T-helper 2 cell treated with Interferon-gamma antibody and Interleukin-4, amounts not matched to agents 5 μg/mL and 100 μg/mL, for 36 hours (primary cell): Measurements from ENCODE around the gene PTPRN2.

Source experiments
- DNase-seq: peaks from one replicate; pipeline ENCODE4 v3.0.0; 2021; ENCODE audit warnings: low spot score
- H3K27ac Mint-ChIP-seq: one replicate; pipeline ENCODE4 v1.8.0; 2021; ENCODE audit warnings: mild to moderate bottlenecking, mixed read lengths
- H3K27me3 Mint-ChIP-seq: one replicate; pipeline ENCODE4 v1.8.0; 2021; ENCODE audit warnings: low read depth, mixed read lengths
- H3K36me3 Mint-ChIP-seq: one replicate; pipeline ENCODE4 v1.8.0; 2021; ENCODE audit warnings: low read depth, mixed read lengths
- H3K4me1 Mint-ChIP-seq: one replicate; pipeline ENCODE4 v1.8.0; 2021; ENCODE audit warnings: low read depth, mixed read lengths
- H3K4me3 Mint-ChIP-seq: one replicate; pipeline ENCODE4 v1.8.0; 2022; ENCODE audit warnings: mild to moderate bottlenecking, moderate library complexity, mixed read lengths
- H3K9me3 Mint-ChIP-seq: one replicate; pipeline ENCODE4 v1.8.0; 2021; ENCODE audit warnings: mixed read lengths

The PTPRN2 gene

DNA sequence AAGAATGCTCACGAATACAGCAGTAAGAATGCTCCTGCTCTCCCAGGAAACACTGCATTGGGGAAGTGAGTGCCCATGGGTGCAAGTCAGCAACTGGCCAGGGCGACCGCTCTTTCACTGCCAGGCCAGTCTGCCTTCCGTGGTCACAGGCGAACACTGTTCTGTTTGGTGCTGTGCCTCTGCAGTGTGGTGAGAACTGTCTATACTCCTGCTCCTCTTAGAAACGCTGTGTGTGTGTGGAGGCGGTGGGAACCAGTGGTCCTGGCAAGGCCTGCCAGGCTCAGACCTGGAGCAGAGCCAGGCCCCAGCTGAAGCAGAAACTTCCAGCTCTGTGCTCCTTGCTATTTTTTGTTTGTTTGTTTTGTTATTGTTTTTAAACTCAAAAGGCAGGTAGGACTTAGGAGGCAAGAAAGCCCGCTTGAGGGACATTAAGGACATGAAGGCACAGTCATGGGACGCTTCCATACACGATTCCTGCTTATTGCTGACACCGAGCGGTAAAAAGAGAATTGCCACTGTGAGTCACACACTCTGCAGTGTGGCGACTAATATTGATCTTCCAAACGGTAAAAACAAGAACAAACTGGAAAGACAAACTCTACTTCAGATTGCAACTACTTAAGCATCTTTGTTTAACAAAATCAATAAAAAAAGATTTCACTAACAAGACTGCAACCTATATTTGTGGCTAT is 820.0 kb downstream of the PTPRN2 start:
- no peak overlapping the region for H3K27ac Mint-ChIP-seq

DNA sequence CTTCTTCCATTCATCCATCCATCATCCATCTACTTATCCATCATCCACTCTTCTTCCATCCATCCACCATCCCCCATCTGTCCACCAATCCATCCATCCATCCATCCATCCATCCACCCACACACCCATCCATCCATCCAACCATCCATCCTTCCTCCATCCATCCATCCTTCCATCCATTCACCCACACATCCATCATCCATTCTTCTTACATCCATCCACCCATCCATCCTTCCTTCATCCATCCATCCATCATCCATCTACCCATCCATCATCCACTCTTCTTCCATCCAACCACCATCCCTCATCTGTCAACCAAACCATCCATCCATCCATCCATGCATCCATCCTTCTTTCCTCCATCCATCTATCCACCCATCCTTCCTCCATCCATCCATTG is 821.5 kb downstream of the PTPRN2 start:
- no peaks in the 10 kb centered on the region for H3K36me3 Mint-ChIP-seq
- H3K4me3 Mint-ChIP-seq, result no peak overlapping the region
- DNase-seq, result no peak
- no peaks in the 10 kb centered on the region for H3K27me3 Mint-ChIP-seq
- no peak overlapping the region for H3K27ac Mint-ChIP-seq
- H3K9me3 Mint-ChIP-seq, result peaks cover 22% of the 10 kb centered on the region
- no peaks in the 10 kb centered on the region for H3K4me1 Mint-ChIP-seq

More for the DNA sequence above, 820.0 kb downstream of the PTPRN2 start:
- Mint-ChIP-seq H3K4me3 (no peak overlapping the region), H3K36me3 (no peaks in the 10 kb centered on the region), H3K4me1 (no peaks in the 10 kb centered on the region), H3K9me3 (peaks cover 30% of the 10 kb centered on the region), H3K27me3 (no peaks in the 10 kb centered on the region)
- no peak for DNase-seq

DNA sequence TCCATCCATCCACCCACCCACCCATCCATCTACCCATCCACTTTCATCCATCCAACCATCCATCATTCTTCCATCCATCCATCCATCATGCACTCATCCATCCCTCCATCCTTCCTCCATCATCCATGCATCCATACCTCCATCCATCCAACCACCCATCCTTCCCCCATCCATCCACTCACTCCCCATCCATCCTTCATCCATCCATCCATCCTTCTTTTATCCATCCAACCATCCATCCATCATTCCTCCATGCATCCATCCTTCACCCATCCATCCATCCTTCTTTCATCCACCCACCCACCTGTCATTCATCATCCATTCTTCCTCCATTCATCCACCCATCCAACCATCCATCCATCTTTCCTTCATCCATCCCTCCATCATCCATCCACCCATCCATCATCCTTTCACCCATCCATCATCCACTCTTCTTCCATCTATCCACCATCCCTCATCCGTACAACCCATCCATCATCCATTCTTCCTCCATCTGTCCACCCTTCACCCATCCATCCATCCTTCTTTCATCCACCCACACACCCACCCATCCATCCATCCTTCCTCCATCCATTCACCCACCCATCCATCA is 822.6 kb downstream of the PTPRN2 start:
- no peak for DNase-seq
- Mint-ChIP-seq H3K4me3 (no peak overlapping the region), H3K9me3 (peaks cover 22% of the 10 kb centered on the region), H3K36me3 (no peaks in the 10 kb centered on the region), H3K4me1 (peaks cover 5% of the 10 kb centered on the region), H3K27me3 (no peaks in the 10 kb centered on the region), H3K27ac (no peak overlapping the region)

GRCh38 chr7:157764193-157764592 is 823.4 kb downstream of the PTPRN2 start:
- Mint-ChIP-seq H3K4me1 (peaks cover 5% of the 10 kb centered on the region), H3K27ac (no peak overlapping the region), H3K27me3 (no peaks in the 10 kb centered on the region), H3K9me3 (peaks cover 22% of the 10 kb centered on the region), H3K36me3 (no peaks in the 10 kb centered on the region), H3K4me3 (no peak overlapping the region)
- DNase-seq, result no peak

GRCh38 chr7:157763279-157764000 is 824.2 kb downstream of the PTPRN2 start:
- peaks cover 5% of the 10 kb centered on the region for H3K4me1 Mint-ChIP-seq
- peaks cover 22% of the 10 kb centered on the region for H3K9me3 Mint-ChIP-seq
- no peaks in the 10 kb centered on the region for H3K27me3 Mint-ChIP-seq
- H3K27ac Mint-ChIP-seq, result no peak overlapping the region
- H3K4me3 Mint-ChIP-seq, result no peak overlapping the region
- H3K36me3 Mint-ChIP-seq, result no peaks in the 10 kb centered on the region
- DNase-seq, result no peak

GRCh38 chr7:157762824-157763223 is 824.8 kb downstream of the PTPRN2 start:
- Mint-ChIP-seq H3K27ac (no peak overlapping the region), H3K36me3 (no peaks in the 10 kb centered on the region), H3K4me3 (no peak overlapping the region), H3K9me3 (peaks cover 22% of the 10 kb centered on the region), H3K27me3 (no peaks in the 10 kb centered on the region), H3K4me1 (peaks cover 5% of the 10 kb centered on the region)
- DNase-seq, result no peak

- Mint-ChIP-seq H3K4me1 (peaks cover 5% of the 10 kb centered on the region), H3K27me3 (no peaks in the 10 kb centered on the region), H3K36me3 (no peaks in the 10 kb centered on the region), H3K9me3 (peaks cover 10% of the 10 kb centered on the region), H3K4me3 (no peak overlapping the region), H3K27ac (no peak overlapping the region)
- DNase-seq, result no peak
Measured at GRCh38 chr7:157760004-157760730, 827.5 kb downstream of the PTPRN2 start.

DNA sequence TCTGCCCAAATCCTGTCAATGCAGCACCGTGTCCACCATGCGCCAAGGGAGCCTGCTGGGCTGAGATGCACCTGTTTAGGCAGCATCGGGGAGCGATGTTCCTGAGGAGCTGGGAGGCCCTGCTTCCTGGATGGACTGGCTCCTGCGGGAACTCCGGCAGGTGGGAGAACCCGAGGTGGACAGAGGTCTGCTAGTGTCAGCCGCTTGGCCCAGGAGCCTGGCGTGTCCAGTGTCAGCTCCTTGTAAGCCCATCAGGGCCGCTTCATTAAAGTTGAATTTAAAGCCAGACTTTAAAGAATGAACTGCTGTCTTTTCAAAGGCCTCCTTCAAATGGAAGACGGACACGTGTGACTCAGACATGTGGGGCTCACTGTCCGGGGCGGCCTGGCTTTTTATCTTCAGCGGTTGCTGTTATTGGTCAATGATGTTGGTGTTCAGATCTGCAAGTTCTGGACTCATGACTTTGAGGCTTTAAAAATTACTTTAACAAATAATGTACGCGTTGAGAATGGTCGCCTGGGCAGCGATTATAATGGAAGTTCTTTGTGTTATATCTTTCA is 828.3 kb downstream of the PTPRN2 start:
- Mint-ChIP-seq H3K9me3 (peaks cover 4% of the 10 kb centered on the region), H3K27me3 (no peaks in the 10 kb centered on the region), H3K4me3 (no peak overlapping the region), H3K36me3 (no peaks in the 10 kb centered on the region), H3K4me1 (peaks cover 5% of the 10 kb centered on the region), H3K27ac (no peak overlapping the region)
- no peak for DNase-seq

- no peak overlapping the region for H3K27ac Mint-ChIP-seq
- H3K9me3 Mint-ChIP-seq, result peaks cover 2% of the 10 kb centered on the region
- peaks cover 5% of the 10 kb centered on the region for H3K4me1 Mint-ChIP-seq
- no peaks in the 10 kb centered on the region for H3K36me3 Mint-ChIP-seq
- no peaks in the 10 kb centered on the region for H3K27me3 Mint-ChIP-seq
- no peak overlapping the region for H3K4me3 Mint-ChIP-seq
- no peak for DNase-seq
Measured at GRCh38 chr7:157758468-157759245, 829.0 kb downstream of the PTPRN2 start.

GRCh38 chr7:157757776-157758467 is 829.7 kb downstream of the PTPRN2 start:
- H3K36me3 Mint-ChIP-seq, result no peaks in the 10 kb centered on the region
- H3K4me1 Mint-ChIP-seq, result peaks cover 5% of the 10 kb centered on the region
- H3K27ac Mint-ChIP-seq, result no peak overlapping the region
- DNase-seq, result no peak
- no peaks in the 10 kb centered on the region for H3K9me3 Mint-ChIP-seq
- H3K4me3 Mint-ChIP-seq, result no peak overlapping the region
- no peaks in the 10 kb centered on the region for H3K27me3 Mint-ChIP-seq

GRCh38 chr7:157757211-157757610 is 830.4 kb downstream of the PTPRN2 start:
- Mint-ChIP-seq H3K4me3 (no peak overlapping the region), H3K27ac (no peak overlapping the region), H3K9me3 (no peaks in the 10 kb centered on the region), H3K4me1 (peaks cover 5% of the 10 kb centered on the region), H3K27me3 (no peaks in the 10 kb centered on the region), H3K36me3 (no peaks in the 10 kb centered on the region)
- DNase-seq, result no peak

GRCh38 chr7:157755741-157756140 is 831.9 kb downstream of the PTPRN2 start:
- no peaks in the 10 kb centered on the region for H3K27me3 Mint-ChIP-seq
- H3K27ac Mint-ChIP-seq, result no peak overlapping the region
- H3K9me3 Mint-ChIP-seq, result no peaks in the 10 kb centered on the region
- H3K36me3 Mint-ChIP-seq, result no peaks in the 10 kb centered on the region
- peaks cover 5% of the 10 kb centered on the region for H3K4me1 Mint-ChIP-seq
- H3K4me3 Mint-ChIP-seq, result no peak overlapping the region
- no peak for DNase-seq

GRCh38 chr7:157754416-157754790 is 833.2 kb downstream of the PTPRN2 start:
- Mint-ChIP-seq H3K27ac (no peak overlapping the region), H3K4me3 (no peak overlapping the region), H3K36me3 (no peaks in the 10 kb centered on the region)

More at GRCh38 chr7:157754416-157754790, 833.2 kb downstream of the PTPRN2 start:
- no peaks in the 10 kb centered on the region for H3K4me1 Mint-ChIP-seq
- DNase-seq, result no peak
- no peaks in the 10 kb centered on the region for H3K27me3 Mint-ChIP-seq
- H3K9me3 Mint-ChIP-seq, result no peaks in the 10 kb centered on the region
